ENCODE measurements around the gene MRPL14.

Gene MRPL14

GRCh38 chr6:44064948-44065272, 62.3 kb downstream of the MRPL14 start:
- no peak for DNase-seq (ENCODE audit: low spot score)

- no peak for DNase-seq (ENCODE audit: low spot score)
These were observed 62.9 kb downstream of the MRPL14 start for GRCh38 chr6:44064089-44064947.

- DNase-seq (ENCODE audit: low spot score), result no peak
These were observed 63.6 kb downstream of the MRPL14 start for GRCh38 chr6:44063561-44064059.
